ENCODE results near the gene CYP1A2.
"Not testable (repeated sequence)": the region's sequence is repeated elsewhere in the genome, so short reads cannot be mapped to it uniquely, and the experiment has no call there.

CYP1A2 gene

GRCh38 chr15:74738239-74738638 is 10.4 kb upstream of the CYP1A2 start:
- DNase-seq (ENCODE audit: low read depth in 2 of 2) = not testable (repeated sequence)

- DNase-seq (ENCODE audit: low read depth in 2 of 2) = no peak
Measured at GRCh38 chr15:74742422-74742821, 6.2 kb upstream of the CYP1A2 start.

DNA sequence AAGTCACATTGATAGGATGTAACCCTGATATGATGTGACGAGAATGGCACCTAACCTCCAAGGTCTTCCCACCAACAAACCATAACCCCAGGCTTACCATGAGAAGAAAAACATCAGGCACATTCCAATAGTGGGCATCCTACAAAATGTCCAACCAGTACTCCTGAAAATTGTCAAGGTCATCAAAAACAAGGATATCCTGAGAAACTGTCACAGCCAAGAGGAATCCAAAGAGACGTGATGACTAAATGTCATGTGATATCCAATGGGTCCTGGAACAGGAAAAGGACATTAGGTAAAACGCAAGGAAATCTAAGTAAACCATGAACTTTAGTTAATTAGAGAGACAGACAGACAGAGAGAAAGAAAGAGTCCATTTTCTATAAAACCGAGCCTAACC is 2.3 kb upstream of the CYP1A2 start:
- DNase-seq (ENCODE audit: low read depth in 2 of 2) = no peak

- no peak for DNase-seq (ENCODE audit: low read depth in 2 of 2)
Measured at GRCh38 chr15:74749832-74750231, 1.2 kb downstream of the CYP1A2 start.

DNA sequence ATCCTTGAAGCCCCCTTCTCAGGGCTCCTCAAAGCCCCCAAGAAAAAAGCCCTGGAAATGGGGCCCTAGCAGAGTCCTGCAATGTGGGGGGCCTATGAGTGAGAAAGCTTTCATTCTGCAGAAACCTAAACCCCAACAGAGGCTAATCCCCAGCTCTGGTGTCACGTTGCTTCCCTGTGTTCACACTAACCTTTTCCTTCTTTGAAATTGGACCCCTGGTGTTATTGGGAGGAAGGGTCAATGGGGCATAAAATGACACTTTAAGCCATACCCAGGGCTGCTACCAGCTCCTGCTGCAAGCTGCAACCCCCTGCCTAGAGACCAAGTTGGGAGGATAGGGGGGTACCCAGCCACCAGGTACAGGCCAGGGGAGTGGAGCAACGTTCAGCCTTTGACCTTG is 2.1 kb downstream of the CYP1A2 start:
- no peak for DNase-seq (ENCODE audit: low read depth in 2 of 2)

DNA sequence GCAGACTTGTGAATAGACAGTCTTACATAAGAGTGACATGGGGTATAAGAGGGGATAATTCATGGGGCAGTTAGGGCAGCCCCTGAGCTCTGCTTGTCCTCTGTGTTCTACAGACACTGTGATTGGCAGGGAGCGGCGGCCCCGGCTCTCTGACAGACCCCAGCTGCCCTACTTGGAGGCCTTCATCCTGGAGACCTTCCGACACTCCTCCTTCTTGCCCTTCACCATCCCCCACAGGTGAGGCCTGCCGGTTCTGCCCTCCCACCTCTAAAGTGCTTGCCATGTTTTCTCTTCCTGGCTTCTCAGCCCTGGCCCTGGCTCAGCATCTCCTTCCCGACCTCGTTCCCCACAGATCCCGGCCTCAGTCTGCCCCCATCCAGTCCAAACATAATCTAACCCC is 3.4 kb downstream of the CYP1A2 start:
- DNase-seq (ENCODE audit: low read depth in 2 of 2) = no peak

DNA sequence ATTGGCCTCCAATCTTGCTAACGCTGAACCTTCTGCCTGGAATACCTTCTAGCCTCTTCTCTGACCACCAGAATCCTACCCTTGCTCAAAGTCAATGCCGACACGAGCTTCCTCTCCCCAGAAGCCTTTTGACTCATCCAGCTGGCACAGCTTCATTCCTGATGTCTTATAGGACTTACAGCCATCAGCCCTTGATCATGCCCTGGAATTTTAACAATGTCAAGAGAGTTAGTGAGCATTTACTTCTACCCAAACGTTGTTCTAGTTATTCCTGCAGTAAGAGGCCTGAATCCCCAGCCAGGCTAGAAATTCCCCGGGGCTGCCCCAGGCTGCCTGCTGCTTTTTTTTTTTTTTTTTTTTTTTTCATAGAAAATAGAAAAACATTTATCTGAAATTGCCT is 3.9 kb downstream of the CYP1A2 start:
- no peak for DNase-seq (ENCODE audit: low read depth in 2 of 2)

- no peak for DNase-seq (ENCODE audit: low read depth in 2 of 2)
Measured at GRCh38 chr15:74754593-74755215, 6.1 kb downstream of the CYP1A2 start.

DNA sequence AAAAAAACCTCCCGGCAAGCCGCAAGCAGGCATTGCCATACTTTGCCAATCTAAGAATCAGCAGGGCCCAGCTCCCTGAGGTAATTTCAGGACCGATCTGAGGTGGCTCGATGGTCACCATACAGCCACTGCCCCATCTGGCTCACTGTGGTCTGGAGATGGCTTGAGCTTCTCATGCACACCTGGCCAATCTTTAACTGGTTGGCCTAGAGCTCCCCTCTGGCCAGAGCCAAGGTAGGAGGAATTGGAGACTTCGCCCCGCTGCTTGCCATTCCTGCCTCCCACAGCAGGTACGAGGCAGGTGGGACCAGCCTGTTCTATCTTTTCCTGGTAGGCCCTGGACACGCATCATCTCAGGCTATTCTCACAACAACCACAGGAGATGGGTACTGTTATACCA is 10.1 kb downstream of the CYP1A2 start:
- no peak for DNase-seq (ENCODE audit: low read depth in 2 of 2)

- DNase-seq (ENCODE audit: low read depth in 2 of 2) = no peak
Measured at GRCh38 chr15:74762791-74763150, 14.1 kb downstream of the CYP1A2 start.

- DNase-seq (ENCODE audit: low read depth in 2 of 2) = no peak
Measured at GRCh38 chr15:74763416-74763815, 14.8 kb downstream of the CYP1A2 start.

- no peak for DNase-seq (ENCODE audit: low read depth in 2 of 2)
Measured at GRCh38 chr15:74767167-74768098, 18.8 kb downstream of the CYP1A2 start.

- DNase-seq (ENCODE audit: low read depth in 2 of 2) = no peak
Measured at GRCh38 chr15:74768099-74768770, 19.6 kb downstream of the CYP1A2 start.

GRCh38 chr15:74768771-74769342 is 20.2 kb downstream of the CYP1A2 start:
- no peak for DNase-seq (ENCODE audit: low read depth in 2 of 2)

DNA sequence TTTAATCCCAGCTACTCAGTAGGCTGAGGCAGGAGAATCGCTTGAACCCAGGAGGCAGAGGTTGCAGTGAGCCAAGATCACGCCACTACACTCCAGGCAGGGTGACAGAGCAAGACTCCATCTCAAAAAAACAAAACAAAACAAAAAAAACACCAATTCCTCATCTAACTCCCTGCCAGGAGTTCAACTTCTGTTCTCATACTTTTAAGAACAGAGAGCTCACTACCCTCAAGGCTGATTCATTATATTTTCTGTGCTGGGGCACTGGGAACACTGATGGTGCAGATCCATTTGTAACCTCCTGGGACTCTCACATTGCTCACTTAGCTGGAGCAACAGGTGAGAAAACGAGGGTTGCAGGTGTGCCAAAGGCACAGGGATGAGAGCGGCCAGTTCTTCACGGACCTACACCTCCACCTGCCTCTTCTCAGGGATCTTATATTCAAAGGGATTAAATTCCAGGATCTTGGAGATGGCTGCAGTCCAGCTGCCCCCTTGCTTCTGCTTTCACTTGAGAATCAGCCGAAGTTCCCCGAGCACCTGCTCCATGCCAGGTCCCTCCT is 20.9 kb downstream of the CYP1A2 start:
- DNase-seq (ENCODE audit: low read depth in 2 of 2) = no peak

- DNase-seq (ENCODE audit: low read depth in 2 of 2) = no peak
Measured at GRCh38 chr15:74770211-74770903, 21.7 kb downstream of the CYP1A2 start.

DNA sequence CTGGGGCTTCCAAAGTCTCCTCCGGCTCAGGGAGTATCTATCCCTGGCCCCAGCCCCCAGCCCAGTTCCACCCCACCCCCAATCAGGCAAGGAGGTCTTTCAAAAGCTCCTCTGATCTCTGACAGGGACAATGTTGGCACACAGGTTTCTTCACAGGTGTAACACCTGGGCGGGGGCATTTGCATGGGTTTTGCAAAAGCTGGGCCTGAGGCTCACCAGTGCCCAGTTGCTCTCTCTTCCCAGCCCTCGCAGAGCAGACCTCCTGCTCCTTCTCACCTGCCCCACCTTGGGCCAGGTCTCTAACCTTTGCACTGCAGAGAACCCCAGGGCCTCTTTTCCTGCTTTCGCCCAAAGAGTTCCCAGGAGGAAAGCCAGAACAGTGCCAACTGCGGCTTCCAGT is 24.7 kb downstream of the CYP1A2 start:
- no peak for DNase-seq (ENCODE audit: low read depth in 2 of 2)

DNA sequence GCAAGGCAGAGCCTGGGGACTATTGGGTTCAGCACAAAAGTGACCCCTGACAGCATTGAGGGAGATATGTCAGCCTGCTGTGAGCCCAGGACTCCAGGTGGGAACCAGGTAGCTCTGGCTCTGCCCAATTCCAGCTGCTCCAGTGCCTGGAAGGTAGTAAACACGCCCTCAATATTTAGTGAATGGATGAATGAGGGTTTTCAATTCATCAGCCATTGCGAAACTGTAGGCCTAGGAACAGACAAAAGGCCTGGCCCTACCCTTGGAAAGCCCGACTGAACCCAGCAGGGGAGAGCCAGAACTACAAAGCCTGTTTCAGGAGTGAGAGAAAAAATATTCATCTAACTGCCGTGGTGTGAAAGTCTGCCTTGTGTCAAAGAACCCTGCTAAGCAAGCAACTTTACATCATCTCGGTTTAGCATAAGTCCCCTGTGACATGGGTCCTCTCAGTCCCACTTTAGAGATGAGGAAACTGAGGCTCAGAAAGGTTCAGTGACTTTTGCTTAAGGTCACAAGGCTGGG is 25.1 kb downstream of the CYP1A2 start:
- DNase-seq (ENCODE audit: low read depth in 2 of 2) = no peak

DNA sequence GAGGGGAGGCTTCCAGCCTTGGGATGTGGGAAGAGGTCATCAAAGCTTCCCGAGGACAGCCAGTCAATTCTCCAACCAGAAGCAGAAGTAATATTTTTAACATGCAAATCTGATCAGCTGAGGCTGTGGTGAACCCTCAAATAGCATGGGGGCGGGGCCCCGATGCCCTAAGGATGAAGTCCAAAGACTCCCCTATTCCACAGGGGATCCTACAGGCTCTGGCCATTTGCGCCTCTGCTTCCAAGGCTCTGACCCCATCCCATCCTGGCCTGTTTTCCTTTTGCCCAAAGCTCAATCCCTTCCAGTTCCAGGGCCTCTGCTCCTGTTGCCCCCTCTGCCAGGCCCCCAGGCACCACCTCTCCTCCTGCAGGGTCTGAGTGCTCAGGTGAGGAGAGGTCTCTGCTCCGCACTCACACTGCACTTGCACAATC is 26.5 kb downstream of the CYP1A2 start:
- no peak for DNase-seq (ENCODE audit: low read depth in 2 of 2)

DNA sequence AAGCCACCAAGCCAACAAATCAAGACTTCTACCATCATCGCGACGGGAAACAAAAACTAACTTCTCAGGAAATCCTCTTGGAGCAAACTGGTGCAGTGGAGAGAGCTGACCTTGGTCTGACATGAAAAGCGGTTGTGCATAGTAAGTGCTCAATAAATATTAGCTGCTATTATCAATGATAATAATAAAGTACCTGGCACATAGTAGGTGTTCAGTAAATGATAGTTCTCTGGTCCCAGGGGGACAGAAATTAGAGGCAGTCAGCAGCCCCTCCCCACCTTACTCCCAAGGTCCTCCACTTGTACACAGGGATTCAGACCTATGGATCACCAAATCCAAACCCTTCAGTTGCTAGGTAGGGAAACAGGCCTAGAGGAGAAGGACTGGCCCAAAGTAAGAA is 27.2 kb downstream of the CYP1A2 start:
- DNase-seq (ENCODE audit: low read depth in 2 of 2) = no peak

All from stimulated activated CD4-positive, alpha-beta T cell treated with anti-CD3 and anti-CD28 coated beads, Interleukin-12 subunit alpha, Interleukin-12 subunit beta, amount 100 ng/mL, for 24 hours (primary cell).